Measurements from ENCODE around the gene PCNX2. TPM values are rescaled to one million over a fixed set of nuclear protein-coding genes. Genes with fewer than 3 reads are reported as not detected.

The PCNX2 gene
- polyA plus RNA-seq, 3 donors, result 0.29 to 7.9 (median 0.62) TPM

DNA sequence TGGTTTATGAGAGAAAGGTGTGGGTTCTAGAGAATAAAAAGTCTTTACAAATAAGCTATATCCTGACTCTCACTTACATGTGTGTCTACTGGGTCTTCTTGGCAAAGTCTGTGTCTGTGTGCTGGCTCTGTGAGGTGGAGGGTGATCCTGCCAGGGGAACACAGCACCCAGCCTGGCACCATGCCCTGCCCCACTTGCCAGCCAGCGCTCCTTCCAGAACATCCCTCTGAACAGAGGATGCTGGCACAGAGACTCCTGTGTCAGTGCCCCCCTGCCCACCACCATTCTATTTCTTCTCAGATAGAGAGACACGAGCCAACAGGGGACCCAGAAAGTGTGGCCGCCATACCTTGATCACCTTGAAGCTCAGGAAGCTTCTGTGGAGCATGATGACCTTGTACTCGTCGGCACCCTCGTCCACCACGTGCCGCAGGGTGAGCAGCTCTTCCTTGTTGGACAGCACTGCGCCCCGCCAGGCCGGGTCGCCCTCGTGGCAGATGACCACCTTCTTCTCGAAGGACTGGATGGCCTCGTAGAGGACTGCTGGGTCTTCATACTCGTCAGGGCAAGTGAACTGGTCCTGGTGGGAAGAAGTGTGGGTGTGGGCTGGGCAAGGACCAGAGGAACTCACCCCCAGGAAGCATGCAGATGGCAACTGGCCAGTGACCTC, 295.4 kb downstream of the PCNX2 start:
- intact Hi-C loops (cut with micrococcal nuclease), result no loop called here
- Histone ChIP-seq H4K20me1 (ENCODE audit: insufficient read depth, low read length) (no peaks in the 10 kb centered on the region), H3K79me2 (ENCODE audit: insufficient read depth, low read length) (no peaks in the 10 kb centered on the region), H3K36me3 (replicated peaks in 1 of 2; ENCODE audit: control insufficient read depth in 1 of 2, insufficient read depth in 2 of 2, low read length in 2 of 2) (peaks cover 4 to 38% of the 10 kb centered on the region in 2 donors), H2AFZ (ENCODE audit: insufficient read depth, low read depth, low read length, poor library complexity, severe bottlenecking) (no peak overlapping the region), H3K4me1 (ENCODE audit: control insufficient read depth in 1 of 2, insufficient read depth in 2 of 2, low read length in 2 of 2) (no peaks in the 10 kb centered on the region), H3K27ac (ENCODE audit: low read depth in 1 of 2, low read length in 2 of 2) (no peak overlapping the region), H3K27me3 (ENCODE audit: control insufficient read depth in 2 of 2, insufficient read depth in 2 of 2, low read length in 2 of 2) (no peaks in the 10 kb centered on the region), H3K9ac (ENCODE audit: insufficient read depth, low read length, poor library complexity, severe bottlenecking) (no peak overlapping the region), H3K4me3 (replicated peaks in 1 of 3; ENCODE audit: low read depth in 2 of 3, low read length in 3 of 3) (no peak overlapping the region), H3K4me2 (replicated peaks; ENCODE audit: extremely low read depth, low read length, poor library complexity, severe bottlenecking) (no peak overlapping the region), H3K9me3 (replicated peaks in 1 of 2; ENCODE audit: control insufficient read depth in 1 of 2, insufficient read depth in 1 of 2, low read length in 2 of 2) (no peaks in the 10 kb centered on the region)
- Mint-ChIP-seq H3K27me3 (ENCODE audit: low read depth in 3 of 3) (peaks cover 0 to 1% (median 0%) of the 10 kb centered on the region in 3 donors), H3K4me1 (no peaks in the 10 kb centered on the region), H3K4me3 (no peak overlapping the region), H3K9me3 (peaks cover 0 to 6% (median 0%) of the 10 kb centered on the region in 7 donors), H3K36me3 (peaks cover 35 to 44% of the 10 kb centered on the region in 2 donors), H3K27ac (no peak overlapping the region)
- no peak for DNase-seq
- TF ChIP-seq, protein P1, sequence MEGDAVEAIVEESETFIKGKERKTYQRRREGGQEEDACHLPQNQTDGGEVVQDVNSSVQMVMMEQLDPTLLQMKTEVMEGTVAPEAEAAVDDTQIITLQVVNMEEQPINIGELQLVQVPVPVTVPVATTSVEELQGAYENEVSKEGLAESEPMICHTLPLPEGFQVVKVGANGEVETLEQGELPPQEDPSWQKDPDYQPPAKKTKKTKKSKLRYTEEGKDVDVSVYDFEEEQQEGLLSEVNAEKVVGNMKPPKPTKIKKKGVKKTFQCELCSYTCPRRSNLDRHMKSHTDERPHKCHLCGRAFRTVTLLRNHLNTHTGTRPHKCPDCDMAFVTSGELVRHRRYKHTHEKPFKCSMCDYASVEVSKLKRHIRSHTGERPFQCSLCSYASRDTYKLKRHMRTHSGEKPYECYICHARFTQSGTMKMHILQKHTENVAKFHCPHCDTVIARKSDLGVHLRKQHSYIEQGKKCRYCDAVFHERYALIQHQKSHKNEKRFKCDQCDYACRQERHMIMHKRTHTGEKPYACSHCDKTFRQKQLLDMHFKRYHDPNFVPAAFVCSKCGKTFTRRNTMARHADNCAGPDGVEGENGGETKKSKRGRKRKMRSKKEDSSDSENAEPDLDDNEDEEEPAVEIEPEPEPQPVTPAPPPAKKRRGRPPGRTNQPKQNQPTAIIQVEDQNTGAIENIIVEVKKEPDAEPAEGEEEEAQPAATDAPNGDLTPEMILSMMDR (IDR thresholded peaks at IDR 0.05), result no peak
- WGBS (ENCODE audit: insufficient coverage), result 96% methylated on average over 7 of the region's 16 CpGs

- Mint-ChIP-seq H3K27me3 (ENCODE audit: low read depth in 3 of 3) (peaks cover 0 to 1% (median 0%) of the 10 kb centered on the region in 3 donors), H3K4me1 (no peaks in the 10 kb centered on the region), H3K27ac (no peak overlapping the region), H3K4me3 (no peak overlapping the region), H3K9me3 (peaks cover 3 to 15% (median 8%) of the 10 kb centered on the region in 7 donors), H3K36me3 (peaks cover 43 to 59% of the 10 kb centered on the region in 2 donors)
- DNase-seq, result no peak
- no peak overlapping the region for H3K4me3 ChIP-seq (replicated peaks in 1 of 3; ENCODE audit: low read depth in 2 of 3, low read length in 3 of 3)
- H3K4me2 ChIP-seq (replicated peaks; ENCODE audit: extremely low read depth, low read length, poor library complexity, severe bottlenecking), result no peak overlapping the region
- H2AFZ ChIP-seq (ENCODE audit: insufficient read depth, low read depth, low read length, poor library complexity, severe bottlenecking), result no peak overlapping the region
- H3K9me3 ChIP-seq (replicated peaks in 1 of 2; ENCODE audit: control insufficient read depth in 1 of 2, insufficient read depth in 1 of 2, low read length in 2 of 2), result peaks cover 0 to 6% of the 10 kb centered on the region in 2 donors
- no peaks in the 10 kb centered on the region for H3K27me3 ChIP-seq (ENCODE audit: control insufficient read depth in 2 of 2, insufficient read depth in 2 of 2, low read length in 2 of 2)
- WGBS (ENCODE audit: insufficient coverage), result no CpG with 5 or more reads among the region's 3 CpGs
- H3K27ac ChIP-seq (ENCODE audit: low read depth in 1 of 2, low read length in 2 of 2), result no peak overlapping the region
- no peak overlapping the region for H3K9ac ChIP-seq (ENCODE audit: insufficient read depth, low read length, poor library complexity, severe bottlenecking)
- TF ChIP-seq, protein P1 (IDR thresholded peaks at IDR 0.05), result no peak
- H3K79me2 ChIP-seq (ENCODE audit: insufficient read depth, low read length), result no peaks in the 10 kb centered on the region
- peaks cover 4 to 38% of the 10 kb centered on the region in 2 donors for H3K36me3 ChIP-seq (replicated peaks in 1 of 2; ENCODE audit: control insufficient read depth in 1 of 2, insufficient read depth in 2 of 2, low read length in 2 of 2)
- no peaks in the 10 kb centered on the region for H3K4me1 ChIP-seq (ENCODE audit: control insufficient read depth in 1 of 2, insufficient read depth in 2 of 2, low read length in 2 of 2)
- H4K20me1 ChIP-seq (ENCODE audit: insufficient read depth, low read length), result no peaks in the 10 kb centered on the region
- intact Hi-C loops (cut with micrococcal nuclease), result no loop called here
These were observed 296.9 kb downstream of the PCNX2 start for GRCh38 chr1:232998646-232999045.

Measured in CD14-positive monocyte (primary cell).